WTC11 (cell line): Measurements from ENCODE around the gene NKX6-2. TPM values are rescaled to one million over a fixed set of nuclear protein-coding genes. Genes with fewer than 3 reads are reported as not detected.

ENCODE experiments used
- ATAC-seq: fragments of 200-7000 bp; cut with Tn5 transposase; 2 replicates; pipeline ENCODE4 v1.10.0; 2021; ENCODE audit warnings: mild to moderate bottlenecking, moderate library complexity
- CTCF ChIA-PET: fragments of 300-600 bp; sonication (Branson Sonifier 250); formaldehyde crosslinking; loops from one replicate; lab custom pipeline; 2021; ENCODE audit warnings: antibody characterized with exemption; lab: Charles Lee
- POLR2A ChIA-PET: fragments of 350-600 bp; sonication (Branson Sonifier 250); formaldehyde crosslinking; loops from one replicate; lab custom pipeline; 2021; ENCODE audit warnings: antibody characterized with exemption; lab: Charles Lee
- DNase-seq: peaks from one replicate; pipeline ENCODE4 v3.0.0; 2021; ENCODE audit warnings: low spot score
- H3K27ac Mint-ChIP-seq: 2 replicates; pipeline ENCODE4 v1.8.0; 2021; ENCODE audit warnings: mixed read lengths
- H3K27me3 Mint-ChIP-seq: 2 replicates; pipeline ENCODE4 v1.8.0; 2021; ENCODE audit warnings: low read depth, mild to moderate bottlenecking, moderate library complexity, mixed read lengths
- H3K36me3 Mint-ChIP-seq: 2 replicates; pipeline ENCODE4 v1.8.0; 2021; ENCODE audit warnings: mixed read lengths
- H3K4me1 Mint-ChIP-seq: 2 replicates; pipeline ENCODE4 v1.8.0; 2022; ENCODE audit warnings: mixed read lengths
- H3K4me3 Mint-ChIP-seq: 2 replicates; pipeline ENCODE4 v1.8.0; 2021; ENCODE audit warnings: mild to moderate bottlenecking, moderate library complexity, mixed read lengths
- H3K9me3 Mint-ChIP-seq: 2 replicates; pipeline ENCODE4 v1.8.0; 2021; ENCODE audit warnings: mixed read lengths
- AFF4 ChIP-seq: sonication (generic); formaldehyde crosslinking; IDR thresholded peaks from 2 replicates; pipeline ENCODE4 v1.8.1; 2023; ENCODE audit warnings: mild to moderate bottlenecking, missing genetic modification reagents, borderline replicate concordance
- E2F1 ChIP-seq: sonication (generic); formaldehyde crosslinking; IDR thresholded peaks from 2 replicates; pipeline ENCODE4 v1.8.0; 2022; ENCODE audit warnings: mild to moderate bottlenecking, missing genetic modification reagents
- ESRRA ChIP-seq: sonication (generic); formaldehyde crosslinking; IDR thresholded peaks from 2 replicates; pipeline ENCODE4 v1.8.1; 2022; ENCODE audit warnings: mild to moderate bottlenecking, missing genetic modification reagents, borderline replicate concordance
- ETV6 ChIP-seq: sonication (generic); formaldehyde crosslinking; IDR thresholded peaks from 2 replicates; pipeline ENCODE4 v1.8.1; 2022; ENCODE audit warnings: mild to moderate bottlenecking, missing genetic modification reagents
- FOXP1 ChIP-seq: sonication (generic); formaldehyde crosslinking; IDR thresholded peaks from 2 replicates; pipeline ENCODE4 v1.8.0; 2022; ENCODE audit warnings: missing genetic modification reagents, mild to moderate bottlenecking, moderate library complexity, borderline replicate concordance
- NFATC4 ChIP-seq: fragments of 250-450 bp; sonication (Bioruptor Pico); IDR thresholded peaks from 2 replicates; pipeline ENCODE4 v1.9.0; 2021; ENCODE audit warnings: mild to moderate bottlenecking
- NFYB ChIP-seq: sonication (generic); formaldehyde crosslinking; conservative IDR thresholded peaks from 2 replicates; pipeline ENCODE4 v1.8.0; 2022; ENCODE audit warnings: low read depth, missing genetic modification reagents
- NR2C2 ChIP-seq: sonication (generic); formaldehyde crosslinking; IDR thresholded peaks from 2 replicates; pipeline ENCODE4 v1.8.0; 2022; ENCODE audit warnings: mild to moderate bottlenecking, missing genetic modification reagents
- OVOL2 ChIP-seq: fragments of 250-450 bp; sonication (Bioruptor Pico); IDR thresholded peaks from 2 replicates; pipeline ENCODE4 v1.9.0; 2021; ENCODE audit warnings: mild to moderate bottlenecking, borderline replicate concordance
- ZBTB43 ChIP-seq: sonication (generic); formaldehyde crosslinking; IDR thresholded peaks from 2 replicates; pipeline ENCODE4 v1.8.1; 2023; ENCODE audit warnings: mild to moderate bottlenecking, missing genetic modification reagents
- ZMAT4 ChIP-seq: fragments of 250-450 bp; sonication (Bioruptor Pico); IDR thresholded peaks from 2 replicates; pipeline ENCODE4 v1.9.0; 2021; ENCODE audit warnings: mild to moderate bottlenecking
- ZNF121 ChIP-seq: sonication (generic); formaldehyde crosslinking; IDR thresholded peaks from 2 replicates; pipeline ENCODE4 v1.8.0; 2023; ENCODE audit warnings: missing genetic modification reagents
- ZNF232 ChIP-seq: sonication (generic); formaldehyde crosslinking; IDR thresholded peaks from 2 replicates; pipeline ENCODE4 v1.8.0; 2022; ENCODE audit warnings: mild to moderate bottlenecking, missing genetic modification reagents
- ZNF512 ChIP-seq: sonication (generic); formaldehyde crosslinking; IDR thresholded peaks from 2 replicates; pipeline ENCODE4 v1.8.1; 2022; ENCODE audit warnings: missing genetic modification reagents, borderline replicate concordance
- ZNF671 ChIP-seq: fragments of 250-450 bp; sonication (Bioruptor Pico); IDR thresholded peaks from 2 replicates; pipeline ENCODE4 v1.8.0; 2021; ENCODE audit warnings: mild to moderate bottlenecking
- total RNA-seq: library from RNA; stranded (reverse); gene quantifications from 3 replicates; pipeline ENCODE4 v1.2.3, GENCODE V29; 2021
- TF ChIP-seq, protein P1 (sequence below): fragments of 200-600 bp; IDR thresholded peaks from 2 replicates; pipeline ENCODE4 v1.8.0; 2022; ENCODE audit warnings: antibody characterized with exemption
- TF ChIP-seq, protein P2 (sequence below): sonication (generic); formaldehyde crosslinking; IDR thresholded peaks from 2 replicates; pipeline ENCODE4 v1.8.0; 2023; ENCODE audit warnings: mild to moderate bottlenecking, missing genetic modification reagents
- TF ChIP-seq, protein P3 (sequence below): fragments of 250-450 bp; sonication (Bioruptor Pico); IDR thresholded peaks from 2 replicates; pipeline ENCODE4 v2.1.2; 2022; ENCODE audit warnings: mild to moderate bottlenecking, moderate library complexity
- TF ChIP-seq, protein P4 (sequence below): sonication (generic); formaldehyde crosslinking; IDR thresholded peaks from 2 replicates; pipeline ENCODE4 v1.8.0; 2022; ENCODE audit warnings: mild to moderate bottlenecking, missing genetic modification reagents

NKX6-2 gene
- total RNA-seq, 1 experiment from 2014 or later: 0.15 TPM

GRCh38 chr10:132739225-132739613 lies 46.7 kb downstream of the NKX6-2 start (continued):
- TF ChIP-seq, protein P1, sequence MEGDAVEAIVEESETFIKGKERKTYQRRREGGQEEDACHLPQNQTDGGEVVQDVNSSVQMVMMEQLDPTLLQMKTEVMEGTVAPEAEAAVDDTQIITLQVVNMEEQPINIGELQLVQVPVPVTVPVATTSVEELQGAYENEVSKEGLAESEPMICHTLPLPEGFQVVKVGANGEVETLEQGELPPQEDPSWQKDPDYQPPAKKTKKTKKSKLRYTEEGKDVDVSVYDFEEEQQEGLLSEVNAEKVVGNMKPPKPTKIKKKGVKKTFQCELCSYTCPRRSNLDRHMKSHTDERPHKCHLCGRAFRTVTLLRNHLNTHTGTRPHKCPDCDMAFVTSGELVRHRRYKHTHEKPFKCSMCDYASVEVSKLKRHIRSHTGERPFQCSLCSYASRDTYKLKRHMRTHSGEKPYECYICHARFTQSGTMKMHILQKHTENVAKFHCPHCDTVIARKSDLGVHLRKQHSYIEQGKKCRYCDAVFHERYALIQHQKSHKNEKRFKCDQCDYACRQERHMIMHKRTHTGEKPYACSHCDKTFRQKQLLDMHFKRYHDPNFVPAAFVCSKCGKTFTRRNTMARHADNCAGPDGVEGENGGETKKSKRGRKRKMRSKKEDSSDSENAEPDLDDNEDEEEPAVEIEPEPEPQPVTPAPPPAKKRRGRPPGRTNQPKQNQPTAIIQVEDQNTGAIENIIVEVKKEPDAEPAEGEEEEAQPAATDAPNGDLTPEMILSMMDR: no peak
- TF ChIP-seq, protein P2, sequence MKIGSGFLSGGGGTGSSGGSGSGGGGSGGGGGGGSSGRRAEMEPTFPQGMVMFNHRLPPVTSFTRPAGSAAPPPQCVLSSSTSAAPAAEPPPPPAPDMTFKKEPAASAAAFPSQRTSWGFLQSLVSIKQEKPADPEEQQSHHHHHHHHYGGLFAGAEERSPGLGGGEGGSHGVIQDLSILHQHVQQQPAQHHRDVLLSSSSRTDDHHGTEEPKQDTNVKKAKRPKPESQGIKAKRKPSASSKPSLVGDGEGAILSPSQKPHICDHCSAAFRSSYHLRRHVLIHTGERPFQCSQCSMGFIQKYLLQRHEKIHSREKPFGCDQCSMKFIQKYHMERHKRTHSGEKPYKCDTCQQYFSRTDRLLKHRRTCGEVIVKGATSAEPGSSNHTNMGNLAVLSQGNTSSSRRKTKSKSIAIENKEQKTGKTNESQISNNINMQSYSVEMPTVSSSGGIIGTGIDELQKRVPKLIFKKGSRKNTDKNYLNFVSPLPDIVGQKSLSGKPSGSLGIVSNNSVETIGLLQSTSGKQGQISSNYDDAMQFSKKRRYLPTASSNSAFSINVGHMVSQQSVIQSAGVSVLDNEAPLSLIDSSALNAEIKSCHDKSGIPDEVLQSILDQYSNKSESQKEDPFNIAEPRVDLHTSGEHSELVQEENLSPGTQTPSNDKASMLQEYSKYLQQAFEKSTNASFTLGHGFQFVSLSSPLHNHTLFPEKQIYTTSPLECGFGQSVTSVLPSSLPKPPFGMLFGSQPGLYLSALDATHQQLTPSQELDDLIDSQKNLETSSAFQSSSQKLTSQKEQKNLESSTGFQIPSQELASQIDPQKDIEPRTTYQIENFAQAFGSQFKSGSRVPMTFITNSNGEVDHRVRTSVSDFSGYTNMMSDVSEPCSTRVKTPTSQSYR (CRISPR knock-in tag): no peak
- no peak for TF ChIP-seq ETV6
- no peak for TF ChIP-seq NFYB (CRISPR knock-in tag)
- TF ChIP-seq, protein P3, sequence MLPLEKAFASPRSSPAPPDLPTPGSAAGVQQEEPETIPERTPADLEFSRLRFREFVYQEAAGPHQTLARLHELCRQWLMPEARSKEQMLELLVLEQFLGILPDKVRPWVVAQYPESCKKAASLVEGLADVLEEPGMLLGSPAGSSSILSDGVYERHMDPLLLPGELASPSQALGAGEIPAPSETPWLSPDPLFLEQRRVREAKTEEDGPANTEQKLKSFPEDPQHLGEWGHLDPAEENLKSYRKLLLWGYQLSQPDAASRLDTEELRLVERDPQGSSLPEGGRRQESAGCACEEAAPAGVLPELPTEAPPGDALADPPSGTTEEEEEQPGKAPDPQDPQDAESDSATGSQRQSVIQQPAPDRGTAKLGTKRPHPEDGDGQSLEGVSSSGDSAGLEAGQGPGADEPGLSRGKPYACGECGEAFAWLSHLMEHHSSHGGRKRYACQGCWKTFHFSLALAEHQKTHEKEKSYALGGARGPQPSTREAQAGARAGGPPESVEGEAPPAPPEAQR (CRISPR knock-in tag): no peak
- no peak for TF ChIP-seq ZNF121 (CRISPR knock-in tag)
- no peak for TF ChIP-seq E2F1 (CRISPR knock-in tag)
- TF ChIP-seq OVOL2 (CRISPR knock-in tag): no peak
- no peak for TF ChIP-seq FOXP1 (CRISPR knock-in tag)
- TF ChIP-seq ESRRA (CRISPR knock-in tag): no peak

GRCh38 chr10:132738454-132739224 lies 47.3 kb downstream of the NKX6-2 start:
- no peaks in the 10 kb centered on the region for H3K36me3 Mint-ChIP-seq
- peaks cover 9% of the 10 kb centered on the region for H3K4me1 Mint-ChIP-seq
- no peak overlapping the region for H3K27ac Mint-ChIP-seq
- H3K27me3 Mint-ChIP-seq: no peaks in the 10 kb centered on the region
- no peak for DNase-seq
- POLR2A ChIA-PET: no interaction called here
- CTCF ChIA-PET: interaction anchor here (1.0 kb wide), 1 partner anchor 55 kb away, joined by 3 read pairs; no protein-coding TSS in a partner anchor
- H3K9me3 Mint-ChIP-seq: no peaks in the 10 kb centered on the region
- H3K4me3 Mint-ChIP-seq: no peak overlapping the region
- no peak for ATAC-seq
- TF ChIP-seq ZNF512 (CRISPR knock-in tag): no peak
- no peak for TF ChIP-seq ZNF232 (CRISPR knock-in tag)
- TF ChIP-seq ZNF671 (CRISPR knock-in tag): no peak
- no peak for TF ChIP-seq NR2C2 (CRISPR knock-in tag)
- TF ChIP-seq AFF4 (CRISPR knock-in tag): no peak
- TF ChIP-seq, protein P4, sequence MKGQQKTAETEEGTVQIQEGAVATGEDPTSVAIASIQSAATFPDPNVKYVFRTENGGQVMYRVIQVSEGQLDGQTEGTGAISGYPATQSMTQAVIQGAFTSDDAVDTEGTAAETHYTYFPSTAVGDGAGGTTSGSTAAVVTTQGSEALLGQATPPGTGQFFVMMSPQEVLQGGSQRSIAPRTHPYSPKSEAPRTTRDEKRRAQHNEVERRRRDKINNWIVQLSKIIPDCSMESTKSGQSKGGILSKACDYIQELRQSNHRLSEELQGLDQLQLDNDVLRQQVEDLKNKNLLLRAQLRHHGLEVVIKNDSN (CRISPR knock-in tag): no peak
- TF ChIP-seq ZBTB43 (CRISPR knock-in tag): no peak
- no peak for TF ChIP-seq NFATC4 (CRISPR knock-in tag)
- TF ChIP-seq ZMAT4 (CRISPR knock-in tag): no peak
